Activated naive CD4-positive, alpha-beta T cell treated with anti-CD3 and anti-CD28 coated beads, Interleukin-2, amount 50 U/mL, for 72 hours (primary cell): Measurements from ENCODE around the gene ZNF672. TPM values are rescaled to one million over a fixed set of nuclear protein-coding genes. Genes with fewer than 3 reads are reported as not detected.
A peak's percentile ranks its signal among the peaks of the same experiment; 100 is the strongest.
"Not testable (repeated sequence)": the region's sequence is repeated elsewhere in the genome, so short reads cannot be mapped to it uniquely, and the experiment has no call there.

ENCODE experiments used
- ATAC-seq, 2 donors: fragments of 150-1000 bp; cut with Tn5 transposase; 2 replicates each; pipeline ENCODE4 v1.10.0; 2021; ENCODE audit warnings: mild to moderate bottlenecking in 2 of 2, moderate library complexity in 2 of 2
- DNase-seq, 2 donors: peaks; one replicate each; pipeline ENCODE4 v3.0.0; 2021 to 2022; ENCODE audit warnings: low spot score in 2 of 2
- H3K27ac Mint-ChIP-seq, 2 donors: one replicate each; pipeline ENCODE4 v1.8.0; 2022; ENCODE audit warnings: mild to moderate bottlenecking in 2 of 2, mixed read lengths in 2 of 2
- H3K36me3 Mint-ChIP-seq, 2 donors: one replicate each; pipeline ENCODE4 v1.8.0; 2022; ENCODE audit warnings: mixed read lengths in 2 of 2
- H3K9me3 Mint-ChIP-seq, 2 donors: one replicate each; pipeline ENCODE4 v1.8.0; 2022; ENCODE audit warnings: mixed read lengths in 2 of 2
- total RNA-seq, 2 donors: library from RNA; stranded (reverse); gene quantifications; one replicate each; pipeline ENCODE4 v1.2.3, GENCODE V29; 2022

The ZNF672 gene
- total RNA-seq, 2 donors from 2014 or later = 46.4 to 54.9 TPM

GRCh38 chr1:248822148-248823032 lies 15.6 kb upstream of the ZNF672 start:
- Mint-ChIP-seq H3K36me3 (peaks cover 24 to 38% of the 10 kb centered on the region in 2 donors), H3K9me3 (no peaks in the 10 kb centered on the region), H3K27ac (no peak overlapping the region)
- ATAC-seq (no peak), DNase-seq (peak in 1 of 2 donors; percentile 41)

- H3K36me3 Mint-ChIP-seq = peaks cover 21 to 29% of the 10 kb centered on the region in 2 donors
- DNase-seq = peak in 1 of 2 donors; percentile 53
- ATAC-seq = no peak
- no peaks in the 10 kb centered on the region for H3K9me3 Mint-ChIP-seq
- H3K27ac Mint-ChIP-seq = peak overlapping the region in 1 of 2 donors; percentile 67
Observed at GRCh38 chr1:248823517-248824001, 14.5 kb upstream of the ZNF672 start.

GRCh38 chr1:248824301-248824700 lies 13.7 kb upstream of the ZNF672 start:
- ATAC-seq = no peak
- Mint-ChIP-seq H3K36me3 (peaks cover 21 to 23% of the 10 kb centered on the region in 2 donors), H3K9me3 (no peaks in the 10 kb centered on the region), H3K27ac (peak overlapping the region; percentile 97 to 99)
- peak in 1 of 2 donors; percentile 13 for DNase-seq

GRCh38 chr1:248824701-248825100 lies 13.3 kb upstream of the ZNF672 start:
- H3K9me3 Mint-ChIP-seq = no peaks in the 10 kb centered on the region
- DNase-seq (peak in 1 of 2 donors; percentile 55), ATAC-seq (no peak)
- peaks cover 21 to 22% of the 10 kb centered on the region in 2 donors for H3K36me3 Mint-ChIP-seq
- peak overlapping the region; percentile 97 to 99 for H3K27ac Mint-ChIP-seq

- Mint-ChIP-seq H3K27ac (peak overlapping the region; percentile 97 to 99), H3K9me3 (no peaks in the 10 kb centered on the region), H3K36me3 (peaks cover 19 to 21% of the 10 kb centered on the region in 2 donors)
- ATAC-seq (no peak), DNase-seq (peak in 1 of 2 donors; percentile 56)
Observed at GRCh38 chr1:248825136-248825535, 12.9 kb upstream of the ZNF672 start.

- ATAC-seq = peak; percentile 5 to 7
- peaks cover 15 to 20% of the 10 kb centered on the region in 2 donors for H3K36me3 Mint-ChIP-seq
Observed at GRCh38 chr1:248825573-248825908, 12.5 kb upstream of the ZNF672 start.

GRCh38 chr1:248825909-248826760 lies 11.9 kb upstream of the ZNF672 start, which contains the start of gene SH3BP5L:
SH3BP5L (minus strand) TSS chr1:248825915; CDS start chr1:248824935, 980 bp downstream.
- H3K27ac Mint-ChIP-seq = peak within 1 kb of the TSS; percentile 97 to 99
- peak; percentile 87 to 90 for ATAC-seq
- peaks cover 13 to 17% of the 10 kb centered on the region in 2 donors for H3K36me3 Mint-ChIP-seq
- DNase-seq = peak; percentile 84 to 91
- H3K9me3 Mint-ChIP-seq = no peaks in the 10 kb centered on the region

More at GRCh38 chr1:248825573-248825908, 12.5 kb upstream of the ZNF672 start:
- Mint-ChIP-seq H3K9me3 (no peaks in the 10 kb centered on the region), H3K27ac (peak overlapping the region; percentile 97 to 99)
- DNase-seq = no peak

- Mint-ChIP-seq H3K36me3 (peaks cover 11 to 16% of the 10 kb centered on the region in 2 donors), H3K9me3 (no peaks in the 10 kb centered on the region), H3K27ac (peak overlapping the region in 1 of 2 donors; percentile 18)
- ATAC-seq (no peak), DNase-seq (no peak)
Observed at GRCh38 chr1:248828845-248829244, 9.2 kb upstream of the ZNF672 start.

GRCh38 chr1:248830718-248831017 lies 7.4 kb upstream of the ZNF672 start:
- not testable (repeated sequence) for DNase-seq, H3K9me3 Mint-ChIP-seq, ATAC-seq, H3K36me3 Mint-ChIP-seq, H3K27ac Mint-ChIP-seq

- ATAC-seq (no peak), DNase-seq (no peak)
- Mint-ChIP-seq H3K36me3 (no peaks in the 10 kb centered on the region), H3K27ac (no peak overlapping the region), H3K9me3 (no peaks in the 10 kb centered on the region)
Observed at GRCh38 chr1:248831842-248832241, 6.2 kb upstream of the ZNF672 start.

- no peak overlapping the region for H3K27ac Mint-ChIP-seq
- no peak for ATAC-seq
- no peaks in the 10 kb centered on the region for H3K36me3 Mint-ChIP-seq
- H3K9me3 Mint-ChIP-seq = no peaks in the 10 kb centered on the region
- DNase-seq = peak in 1 of 2 donors; percentile 41
Observed at GRCh38 chr1:248834343-248834940, 3.6 kb upstream of the ZNF672 start.

- H3K27ac Mint-ChIP-seq = peak overlapping the region in 1 of 2 donors; percentile 9
- H3K9me3 Mint-ChIP-seq = no peaks in the 10 kb centered on the region
- no peaks in the 10 kb centered on the region for H3K36me3 Mint-ChIP-seq
- DNase-seq (peak in 1 of 2 donors; percentile 35), ATAC-seq (no peak)
Observed at GRCh38 chr1:248837045-248837780, 811 bp upstream of the ZNF672 start.

- peak overlapping the region in 1 of 2 donors; percentile 91 for H3K27ac Mint-ChIP-seq
- no peaks in the 10 kb centered on the region for H3K36me3 Mint-ChIP-seq
- H3K9me3 Mint-ChIP-seq = no peaks in the 10 kb centered on the region
- peak; percentile 76 to 83 for ATAC-seq
- peak; percentile 85 to 92 for DNase-seq
Observed at GRCh38 chr1:248838357-248839167, 538 bp downstream of the ZNF672 start.

- Mint-ChIP-seq H3K9me3 (no peaks in the 10 kb centered on the region), H3K27ac (peak overlapping the region in 1 of 2 donors; percentile 91), H3K36me3 (no peaks in the 10 kb centered on the region)
- ATAC-seq (no peak), DNase-seq (no peak)
Observed at GRCh38 chr1:248839168-248839555, 1.1 kb downstream of the ZNF672 start.

GRCh38 chr1:248840946-248841345 lies 2.9 kb downstream of the ZNF672 start:
- DNase-seq = no peak
- H3K9me3 Mint-ChIP-seq = no peaks in the 10 kb centered on the region
- peak overlapping the region in 1 of 2 donors; percentile 36 for H3K27ac Mint-ChIP-seq
- no peak for ATAC-seq
- H3K36me3 Mint-ChIP-seq = no peaks in the 10 kb centered on the region
